WTC11 (cell line): ENCODE data around the gene EPB41. TPM values are rescaled to one million over a fixed set of nuclear protein-coding genes. Genes with fewer than 3 reads are reported as not detected.

Experiments
- ATAC-seq: fragments of 200-7000 bp; cut with Tn5 transposase; 2 replicates; pipeline ENCODE4 v1.10.0; 2021; ENCODE audit warnings: mild to moderate bottlenecking, moderate library complexity
- CTCF ChIA-PET: fragments of 300-600 bp; sonication (Branson Sonifier 250); formaldehyde crosslinking; loops from one replicate; lab custom pipeline; 2021; ENCODE audit warnings: antibody characterized with exemption; lab: Charles Lee
- POLR2A ChIA-PET: fragments of 350-600 bp; sonication (Branson Sonifier 250); formaldehyde crosslinking; loops from one replicate; lab custom pipeline; 2021; ENCODE audit warnings: antibody characterized with exemption; lab: Charles Lee
- DNase-seq: peaks from one replicate; pipeline ENCODE4 v3.0.0; 2021; ENCODE audit warnings: low spot score
- H3K27ac Mint-ChIP-seq: 2 replicates; pipeline ENCODE4 v1.8.0; 2021; ENCODE audit warnings: mixed read lengths
- H3K27me3 Mint-ChIP-seq: 2 replicates; pipeline ENCODE4 v1.8.0; 2021; ENCODE audit warnings: low read depth, mild to moderate bottlenecking, moderate library complexity, mixed read lengths
- H3K36me3 Mint-ChIP-seq: 2 replicates; pipeline ENCODE4 v1.8.0; 2021; ENCODE audit warnings: mixed read lengths
- H3K4me1 Mint-ChIP-seq: 2 replicates; pipeline ENCODE4 v1.8.0; 2022; ENCODE audit warnings: mixed read lengths
- H3K4me3 Mint-ChIP-seq: 2 replicates; pipeline ENCODE4 v1.8.0; 2021; ENCODE audit warnings: mild to moderate bottlenecking, moderate library complexity, mixed read lengths
- H3K9me3 Mint-ChIP-seq: 2 replicates; pipeline ENCODE4 v1.8.0; 2021; ENCODE audit warnings: mixed read lengths
- AFF4 ChIP-seq: sonication (generic); formaldehyde crosslinking; IDR thresholded peaks from 2 replicates; pipeline ENCODE4 v1.8.1; 2023; ENCODE audit warnings: mild to moderate bottlenecking, missing genetic modification reagents, borderline replicate concordance
- ATF1 ChIP-seq: sonication (generic); formaldehyde crosslinking; IDR thresholded peaks from 2 replicates; pipeline ENCODE4 v1.8.1; 2023; ENCODE audit warnings: mild to moderate bottlenecking, moderate library complexity, missing genetic modification reagents
- E2F1 ChIP-seq: sonication (generic); formaldehyde crosslinking; IDR thresholded peaks from 2 replicates; pipeline ENCODE4 v1.8.0; 2022; ENCODE audit warnings: mild to moderate bottlenecking, missing genetic modification reagents
- EMX1 ChIP-seq: fragments of 250-450 bp; sonication (Bioruptor Pico); IDR thresholded peaks from 2 replicates; pipeline ENCODE4 v1.8.0; 2021; ENCODE audit warnings: mild to moderate bottlenecking
- FOXP4 ChIP-seq: sonication (generic); formaldehyde crosslinking; IDR thresholded peaks from 2 replicates; pipeline ENCODE4 v1.8.0; 2022; ENCODE audit warnings: mild to moderate bottlenecking, missing genetic modification reagents
- GTF2I ChIP-seq: fragments of 250-450 bp; sonication (Bioruptor Pico); conservative IDR thresholded peaks from 2 replicates; pipeline ENCODE4 v1.4.0; 2021; ENCODE audit warnings: mild to moderate bottlenecking
- IRF2 ChIP-seq: sonication (generic); formaldehyde crosslinking; IDR thresholded peaks from 2 replicates; pipeline ENCODE4 v1.8.0; 2022; ENCODE audit warnings: low read depth, missing genetic modification reagents, borderline replicate concordance
- JUN ChIP-seq: sonication (generic); formaldehyde crosslinking; IDR thresholded peaks from 2 replicates; pipeline ENCODE4 v1.8.0; 2023; ENCODE audit warnings: mild to moderate bottlenecking, missing genetic modification reagents
- ZMAT4 ChIP-seq: fragments of 250-450 bp; sonication (Bioruptor Pico); IDR thresholded peaks from 2 replicates; pipeline ENCODE4 v1.9.0; 2021; ENCODE audit warnings: mild to moderate bottlenecking
- ZNF423 ChIP-seq: fragments of 250-450 bp; sonication (Bioruptor Pico); IDR thresholded peaks from 2 replicates; pipeline ENCODE4 v2.1.2; 2022; ENCODE audit warnings: mild to moderate bottlenecking, moderate library complexity
- total RNA-seq: library from RNA; stranded (reverse); gene quantifications from 3 replicates; pipeline ENCODE4 v1.2.3, GENCODE V29; 2021
- TF ChIP-seq, protein P1 (sequence below): sonication (generic); formaldehyde crosslinking; IDR thresholded peaks from 2 replicates; pipeline ENCODE4 v1.8.0; 2022; ENCODE audit warnings: missing genetic modification reagents
- TF ChIP-seq, protein P2 (sequence below): sonication (generic); formaldehyde crosslinking; IDR thresholded peaks from 2 replicates; pipeline ENCODE4 v1.8.1; 2023; ENCODE audit warnings: mild to moderate bottlenecking, moderate library complexity, missing genetic modification reagents
- TF ChIP-seq, protein P3 (sequence below): sonication (generic); formaldehyde crosslinking; IDR thresholded peaks from 2 replicates; pipeline ENCODE4 v1.8.0; 2022; ENCODE audit warnings: mild to moderate bottlenecking, missing genetic modification reagents
- TF ChIP-seq, protein P4 (sequence below): sonication (generic); formaldehyde crosslinking; IDR thresholded peaks from 2 replicates; pipeline ENCODE4 v1.8.0; 2023; ENCODE audit warnings: mild to moderate bottlenecking, missing genetic modification reagents

The EPB41 gene
- total RNA-seq, 1 experiment from 2014 or later: 85.0 TPM

DNA sequence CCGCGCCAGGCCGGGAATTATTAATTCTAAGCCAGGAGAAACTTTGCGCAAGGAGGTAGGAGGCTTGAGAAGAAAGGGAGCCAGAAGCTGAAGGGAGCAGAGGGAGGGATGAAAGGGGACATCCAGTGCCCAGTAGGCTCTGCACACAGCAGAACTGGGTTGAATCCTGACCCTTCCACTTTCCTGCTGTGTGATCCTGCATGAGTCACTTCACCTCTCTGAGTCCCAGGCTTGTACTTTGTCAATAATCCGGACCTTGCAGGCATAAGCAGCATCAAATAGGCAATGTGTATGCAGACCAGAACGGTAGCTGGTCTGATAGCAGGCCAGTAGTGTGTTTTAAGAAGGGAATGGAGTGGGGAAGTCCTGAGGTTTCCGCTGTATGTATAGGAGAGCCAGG lies 25.5 kb upstream of the EPB41 start:
- peaks cover 36% of the 10 kb centered on the region for H3K4me1 Mint-ChIP-seq
- peaks cover 10% of the 10 kb centered on the region for H3K27me3 Mint-ChIP-seq
- no peak overlapping the region for H3K27ac Mint-ChIP-seq
- ChIA-PET CTCF (interaction anchor here (1.1 to 2.2 kb wide), 3 partner anchors 12 to 314 kb away, joined by 4 to 22 read pairs (median 8); no protein-coding TSS in a partner anchor), POLR2A (no interaction called here)
- DNase-seq: no peak
- H3K4me3 Mint-ChIP-seq: peak overlapping the region; percentile 93; the same call in 1 of the 2 replicates
- H3K36me3 Mint-ChIP-seq: no peaks in the 10 kb centered on the region
- H3K9me3 Mint-ChIP-seq: no peaks in the 10 kb centered on the region
- no peak for ATAC-seq
- TF ChIP-seq GTF2I (CRISPR knock-in tag) (no peak), IRF2 (CRISPR knock-in tag) (no peak), ZMAT4 (no peak)
- TF ChIP-seq, protein P1, sequence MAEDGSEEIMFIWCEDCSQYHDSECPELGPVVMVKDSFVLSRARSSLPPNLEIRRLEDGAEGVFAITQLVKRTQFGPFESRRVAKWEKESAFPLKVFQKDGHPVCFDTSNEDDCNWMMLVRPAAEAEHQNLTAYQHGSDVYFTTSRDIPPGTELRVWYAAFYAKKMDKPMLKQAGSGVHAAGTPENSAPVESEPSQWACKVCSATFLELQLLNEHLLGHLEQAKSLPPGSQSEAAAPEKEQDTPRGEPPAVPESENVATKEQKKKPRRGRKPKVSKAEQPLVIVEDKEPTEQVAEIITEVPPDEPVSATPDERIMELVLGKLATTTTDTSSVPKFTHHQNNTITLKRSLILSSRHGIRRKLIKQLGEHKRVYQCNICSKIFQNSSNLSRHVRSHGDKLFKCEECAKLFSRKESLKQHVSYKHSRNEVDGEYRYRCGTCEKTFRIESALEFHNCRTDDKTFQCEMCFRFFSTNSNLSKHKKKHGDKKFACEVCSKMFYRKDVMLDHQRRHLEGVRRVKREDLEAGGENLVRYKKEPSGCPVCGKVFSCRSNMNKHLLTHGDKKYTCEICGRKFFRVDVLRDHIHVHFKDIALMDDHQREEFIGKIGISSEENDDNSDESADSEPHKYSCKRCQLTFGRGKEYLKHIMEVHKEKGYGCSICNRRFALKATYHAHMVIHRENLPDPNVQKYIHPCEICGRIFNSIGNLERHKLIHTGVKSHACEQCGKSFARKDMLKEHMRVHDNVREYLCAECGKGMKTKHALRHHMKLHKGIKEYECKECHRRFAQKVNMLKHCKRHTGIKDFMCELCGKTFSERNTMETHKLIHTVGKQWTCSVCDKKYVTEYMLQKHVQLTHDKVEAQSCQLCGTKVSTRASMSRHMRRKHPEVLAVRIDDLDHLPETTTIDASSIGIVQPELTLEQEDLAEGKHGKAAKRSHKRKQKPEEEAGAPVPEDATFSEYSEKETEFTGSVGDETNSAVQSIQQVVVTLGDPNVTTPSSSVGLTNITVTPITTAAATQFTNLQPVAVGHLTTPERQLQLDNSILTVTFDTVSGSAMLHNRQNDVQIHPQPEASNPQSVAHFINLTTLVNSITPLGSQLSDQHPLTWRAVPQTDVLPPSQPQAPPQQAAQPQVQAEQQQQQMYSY (CRISPR knock-in tag): no peak

GRCh38 chr1:28889357-28889756 lies 25.0 kb upstream of the EPB41 start:
- no peak overlapping the region for H3K27ac Mint-ChIP-seq
- POLR2A ChIA-PET: no interaction called here
- TF ChIP-seq, protein P2, sequence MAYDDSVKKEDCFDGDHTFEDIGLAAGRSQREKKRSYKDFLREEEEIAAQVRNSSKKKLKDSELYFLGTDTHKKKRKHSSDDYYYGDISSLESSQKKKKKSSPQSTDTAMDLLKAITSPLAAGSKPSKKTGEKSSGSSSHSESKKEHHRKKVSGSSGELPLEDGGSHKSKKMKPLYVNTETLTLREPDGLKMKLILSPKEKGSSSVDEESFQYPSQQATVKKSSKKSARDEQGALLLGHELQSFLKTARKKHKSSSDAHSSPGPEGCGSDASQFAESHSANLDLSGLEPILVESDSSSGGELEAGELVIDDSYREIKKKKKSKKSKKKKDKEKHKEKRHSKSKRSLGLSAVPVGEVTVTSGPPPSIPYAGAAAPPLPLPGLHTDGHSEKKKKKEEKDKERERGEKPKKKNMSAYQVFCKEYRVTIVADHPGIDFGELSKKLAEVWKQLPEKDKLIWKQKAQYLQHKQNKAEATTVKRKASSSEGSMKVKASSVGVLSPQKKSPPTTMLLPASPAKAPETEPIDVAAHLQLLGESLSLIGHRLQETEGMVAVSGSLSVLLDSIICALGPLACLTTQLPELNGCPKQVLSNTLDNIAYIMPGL (CRISPR knock-in tag): no peak
- no peak for TF ChIP-seq AFF4
- TF ChIP-seq JUN (CRISPR knock-in tag): no peak
- TF ChIP-seq, protein P3, sequence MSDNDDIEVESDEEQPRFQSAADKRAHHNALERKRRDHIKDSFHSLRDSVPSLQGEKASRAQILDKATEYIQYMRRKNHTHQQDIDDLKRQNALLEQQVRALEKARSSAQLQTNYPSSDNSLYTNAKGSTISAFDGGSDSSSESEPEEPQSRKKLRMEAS (CRISPR knock-in tag): no peak
- TF ChIP-seq E2F1: no peak
- no peak for TF ChIP-seq ATF1
- TF ChIP-seq, protein P4, sequence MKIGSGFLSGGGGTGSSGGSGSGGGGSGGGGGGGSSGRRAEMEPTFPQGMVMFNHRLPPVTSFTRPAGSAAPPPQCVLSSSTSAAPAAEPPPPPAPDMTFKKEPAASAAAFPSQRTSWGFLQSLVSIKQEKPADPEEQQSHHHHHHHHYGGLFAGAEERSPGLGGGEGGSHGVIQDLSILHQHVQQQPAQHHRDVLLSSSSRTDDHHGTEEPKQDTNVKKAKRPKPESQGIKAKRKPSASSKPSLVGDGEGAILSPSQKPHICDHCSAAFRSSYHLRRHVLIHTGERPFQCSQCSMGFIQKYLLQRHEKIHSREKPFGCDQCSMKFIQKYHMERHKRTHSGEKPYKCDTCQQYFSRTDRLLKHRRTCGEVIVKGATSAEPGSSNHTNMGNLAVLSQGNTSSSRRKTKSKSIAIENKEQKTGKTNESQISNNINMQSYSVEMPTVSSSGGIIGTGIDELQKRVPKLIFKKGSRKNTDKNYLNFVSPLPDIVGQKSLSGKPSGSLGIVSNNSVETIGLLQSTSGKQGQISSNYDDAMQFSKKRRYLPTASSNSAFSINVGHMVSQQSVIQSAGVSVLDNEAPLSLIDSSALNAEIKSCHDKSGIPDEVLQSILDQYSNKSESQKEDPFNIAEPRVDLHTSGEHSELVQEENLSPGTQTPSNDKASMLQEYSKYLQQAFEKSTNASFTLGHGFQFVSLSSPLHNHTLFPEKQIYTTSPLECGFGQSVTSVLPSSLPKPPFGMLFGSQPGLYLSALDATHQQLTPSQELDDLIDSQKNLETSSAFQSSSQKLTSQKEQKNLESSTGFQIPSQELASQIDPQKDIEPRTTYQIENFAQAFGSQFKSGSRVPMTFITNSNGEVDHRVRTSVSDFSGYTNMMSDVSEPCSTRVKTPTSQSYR (CRISPR knock-in tag): no peak
- no peak for TF ChIP-seq ZNF423 (CRISPR knock-in tag)
- TF ChIP-seq FOXP4: no peak
- TF ChIP-seq EMX1 (CRISPR knock-in tag): no peak
- no peak for ATAC-seq
- CTCF ChIA-PET: interaction anchor here (1.1 kb wide), 1 partner anchor 12 kb away, joined by 4 read pairs; no protein-coding TSS in a partner anchor
- peaks cover 31% of the 10 kb centered on the region for H3K4me1 Mint-ChIP-seq
- peaks cover 10% of the 10 kb centered on the region for H3K27me3 Mint-ChIP-seq
- H3K9me3 Mint-ChIP-seq: no peaks in the 10 kb centered on the region
- DNase-seq: no peak
- H3K4me3 Mint-ChIP-seq: no peak overlapping the region
- no peaks in the 10 kb centered on the region for H3K36me3 Mint-ChIP-seq
